ENCODE data around the gene STUM.

The STUM gene

DNA sequence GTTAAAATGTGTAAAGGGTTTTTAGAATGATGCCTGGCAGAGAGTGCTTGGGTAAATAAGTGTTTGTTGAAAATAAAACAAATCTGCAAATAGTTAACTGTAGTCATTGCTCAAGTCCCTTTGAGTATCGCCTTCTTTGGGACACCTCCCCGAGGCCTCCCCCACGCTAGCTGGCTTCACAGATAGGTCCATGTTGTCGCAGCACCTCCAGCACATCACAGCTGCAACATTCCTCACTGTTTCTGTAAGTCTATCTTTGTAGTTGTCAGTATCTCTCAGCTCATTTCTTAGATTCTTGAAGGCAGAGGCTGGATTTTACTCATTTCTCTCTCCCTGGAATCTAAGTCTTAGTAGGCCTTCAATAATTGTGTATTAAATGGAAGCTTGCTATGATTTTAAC lies 1.6 kb upstream of the STUM start:
- H3K27ac ChIP-seq: no peak overlapping the region
- TF ChIP-seq ZFX (IDR thresholded peaks at IDR 0.05): no peak
- TF ChIP-seq, protein P1, sequence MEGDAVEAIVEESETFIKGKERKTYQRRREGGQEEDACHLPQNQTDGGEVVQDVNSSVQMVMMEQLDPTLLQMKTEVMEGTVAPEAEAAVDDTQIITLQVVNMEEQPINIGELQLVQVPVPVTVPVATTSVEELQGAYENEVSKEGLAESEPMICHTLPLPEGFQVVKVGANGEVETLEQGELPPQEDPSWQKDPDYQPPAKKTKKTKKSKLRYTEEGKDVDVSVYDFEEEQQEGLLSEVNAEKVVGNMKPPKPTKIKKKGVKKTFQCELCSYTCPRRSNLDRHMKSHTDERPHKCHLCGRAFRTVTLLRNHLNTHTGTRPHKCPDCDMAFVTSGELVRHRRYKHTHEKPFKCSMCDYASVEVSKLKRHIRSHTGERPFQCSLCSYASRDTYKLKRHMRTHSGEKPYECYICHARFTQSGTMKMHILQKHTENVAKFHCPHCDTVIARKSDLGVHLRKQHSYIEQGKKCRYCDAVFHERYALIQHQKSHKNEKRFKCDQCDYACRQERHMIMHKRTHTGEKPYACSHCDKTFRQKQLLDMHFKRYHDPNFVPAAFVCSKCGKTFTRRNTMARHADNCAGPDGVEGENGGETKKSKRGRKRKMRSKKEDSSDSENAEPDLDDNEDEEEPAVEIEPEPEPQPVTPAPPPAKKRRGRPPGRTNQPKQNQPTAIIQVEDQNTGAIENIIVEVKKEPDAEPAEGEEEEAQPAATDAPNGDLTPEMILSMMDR (conservative IDR thresholded peaks at IDR 0.05): no peak

- H3K27ac ChIP-seq: no peak overlapping the region
- no peak for TF ChIP-seq ZFX (IDR thresholded peaks at IDR 0.05)
- TF ChIP-seq, protein P1 (conservative IDR thresholded peaks at IDR 0.05): peak; percentile 99
These were observed 791 bp upstream of the STUM start for GRCh38 chr1:226547754-226548191.

GRCh38 chr1:226549094-226549936 lies 751 bp downstream of the STUM start:
- TF ChIP-seq, protein P1 (conservative IDR thresholded peaks at IDR 0.05): no peak
- peak overlapping the region; percentile 23; the same call in 1 of the 2 replicates for H3K27ac ChIP-seq

GRCh38 chr1:226549937-226550671 lies 1.5 kb downstream of the STUM start:
- TF ChIP-seq, protein P1 (conservative IDR thresholded peaks at IDR 0.05): no peak; the same call in 1 of the 2 replicates
- no peak for TF ChIP-seq ZFX (IDR thresholded peaks at IDR 0.05)
- H3K27ac ChIP-seq: no peak overlapping the region

DNA sequence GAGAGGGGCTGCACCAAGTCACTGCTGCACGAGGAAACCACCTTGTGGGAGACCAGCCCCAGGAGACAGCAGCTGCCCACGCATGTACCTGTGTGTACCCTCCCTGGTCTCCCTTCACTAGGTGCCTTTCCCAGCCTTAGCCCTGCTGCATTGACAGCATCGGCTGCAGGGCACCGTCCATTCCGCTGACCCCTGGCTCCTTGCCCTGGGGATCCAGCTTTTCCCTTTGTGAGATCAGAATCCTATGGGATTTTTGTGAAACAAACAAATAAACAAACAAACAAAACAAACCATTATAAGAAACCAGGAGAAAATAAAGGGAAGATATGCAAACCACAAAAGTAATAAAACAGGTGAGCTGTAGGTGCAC lies 2.1 kb downstream of the STUM start:
- no peak overlapping the region for H3K27ac ChIP-seq
- TF ChIP-seq, protein P1 (conservative IDR thresholded peaks at IDR 0.05): 0 out of 2 replicates have a peak, but pooled peaks have one; percentile 7
- no peak for TF ChIP-seq ZFX (IDR thresholded peaks at IDR 0.05)

GRCh38 chr1:226551299-226551698 lies 2.7 kb downstream of the STUM start:
- no peak for TF ChIP-seq ZFX (IDR thresholded peaks at IDR 0.05)
- TF ChIP-seq, protein P1 (conservative IDR thresholded peaks at IDR 0.05): no peak
- no peak overlapping the region for H3K27ac ChIP-seq

DNA sequence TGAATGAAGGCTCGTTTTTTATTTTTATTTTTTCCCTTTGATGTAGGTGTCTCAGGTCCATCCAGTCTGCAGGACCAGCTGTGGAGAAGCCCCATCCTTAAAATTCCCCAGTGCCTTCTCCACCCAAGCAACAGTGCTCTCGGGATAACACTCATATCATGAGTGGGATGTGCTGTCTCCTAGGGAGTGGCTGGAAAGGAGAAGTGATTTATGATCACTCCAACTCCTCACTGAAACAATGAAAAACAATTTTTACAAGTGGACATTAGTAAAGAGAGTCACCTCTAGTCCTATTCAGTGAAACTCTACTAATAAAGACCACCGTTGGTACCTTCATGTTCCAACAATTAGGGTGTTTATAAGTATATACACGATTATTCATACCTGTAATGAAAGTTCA lies 3.5 kb downstream of the STUM start:
- H3K27ac ChIP-seq: no peak overlapping the region
- no peak for TF ChIP-seq ZFX (IDR thresholded peaks at IDR 0.05)
